ENCODE results near the gene CASQ2.
"Not testable (repeated sequence)": the region's sequence is repeated elsewhere in the genome, so short reads cannot be mapped to it uniquely, and the experiment has no call there.

The CASQ2 gene

GRCh38 chr1:115779075-115779474, 10.6 kb upstream of the CASQ2 start:
- not testable (repeated sequence) for DNase-seq

GRCh38 chr1:115771847-115772457, 3.4 kb upstream of the CASQ2 start:
- DNase-seq: peak; percentile 3

- DNase-seq: no peak
Measured at GRCh38 chr1:115771094-115771846, 2.8 kb upstream of the CASQ2 start.

GRCh38 chr1:115767403-115767802, 1.1 kb downstream of the CASQ2 start:
- DNase-seq: no peak

GRCh38 chr1:115765091-115765490, 3.4 kb downstream of the CASQ2 start:
- no peak for DNase-seq

GRCh38 chr1:115764541-115764940, 4.0 kb downstream of the CASQ2 start:
- no peak for DNase-seq

- no peak for DNase-seq
Measured at GRCh38 chr1:115762779-115763178, 5.7 kb downstream of the CASQ2 start.

- no peak for DNase-seq
Measured at GRCh38 chr1:115761601-115762302, 6.8 kb downstream of the CASQ2 start.

- no peak for DNase-seq
Measured at GRCh38 chr1:115757856-115758255, 10.7 kb downstream of the CASQ2 start.

- no peak for DNase-seq
Measured at GRCh38 chr1:115757326-115757725, 11.2 kb downstream of the CASQ2 start.

- DNase-seq: no peak
Measured at GRCh38 chr1:115755456-115756370, 12.8 kb downstream of the CASQ2 start.

GRCh38 chr1:115753830-115754229, 14.7 kb downstream of the CASQ2 start:
- no peak for DNase-seq

GRCh38 chr1:115753361-115753760, 15.2 kb downstream of the CASQ2 start:
- no peak for DNase-seq

GRCh38 chr1:115748401-115749150, 19.9 kb downstream of the CASQ2 start:
- no peak for DNase-seq

GRCh38 chr1:115746021-115746690, 22.4 kb downstream of the CASQ2 start:
- DNase-seq: no peak

- DNase-seq: no peak
Measured at GRCh38 chr1:115744646-115745275, 23.8 kb downstream of the CASQ2 start.

GRCh38 chr1:115740811-115741210, 27.7 kb downstream of the CASQ2 start:
- DNase-seq: no peak

- no peak for DNase-seq
Measured at GRCh38 chr1:115732316-115732715, 36.2 kb downstream of the CASQ2 start.

- DNase-seq: no peak
Measured at GRCh38 chr1:115729756-115730155, 38.8 kb downstream of the CASQ2 start.

- no peak for DNase-seq
Measured at GRCh38 chr1:115728341-115728740, 40.2 kb downstream of the CASQ2 start.

- DNase-seq: no peak
Measured at GRCh38 chr1:115727706-115728249, 40.7 kb downstream of the CASQ2 start.
